NCI-H187 (cell line): Measurements from ENCODE around the gene RAD51B.
"Not testable (repeated sequence)": the region's sequence is repeated elsewhere in the genome, so short reads cannot be mapped to it uniquely, and the experiment has no call there.

Experiments used
- DNase-seq, 2 experiments: peaks; one replicate each; lab custom pipeline; 2025; lab: John Stamatoyannopoulos, UW

The RAD51B gene

DNA sequence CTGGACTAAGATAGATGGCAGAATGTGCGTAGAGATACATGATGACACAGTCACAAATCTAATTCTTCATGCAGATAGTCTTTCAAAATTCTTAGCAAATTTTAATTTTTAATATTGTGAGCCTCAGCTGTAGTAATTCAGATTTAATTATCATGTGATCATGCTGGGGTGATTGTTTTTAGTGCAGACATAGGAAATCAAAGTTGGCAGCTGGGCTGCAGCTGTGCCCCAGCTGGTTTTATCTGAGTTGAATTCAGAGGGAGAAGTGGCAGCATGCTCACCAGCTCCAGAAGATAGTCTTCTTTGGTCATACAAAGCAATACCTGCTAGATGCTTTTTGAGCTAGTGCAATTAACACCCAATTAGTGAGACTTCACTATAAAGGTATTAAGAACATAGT lies 292.9 kb downstream of the RAD51B start:
- DNase-seq = no peak

GRCh38 chr14:68113343-68113930 lies 293.9 kb downstream of the RAD51B start:
- no peak for DNase-seq

DNA sequence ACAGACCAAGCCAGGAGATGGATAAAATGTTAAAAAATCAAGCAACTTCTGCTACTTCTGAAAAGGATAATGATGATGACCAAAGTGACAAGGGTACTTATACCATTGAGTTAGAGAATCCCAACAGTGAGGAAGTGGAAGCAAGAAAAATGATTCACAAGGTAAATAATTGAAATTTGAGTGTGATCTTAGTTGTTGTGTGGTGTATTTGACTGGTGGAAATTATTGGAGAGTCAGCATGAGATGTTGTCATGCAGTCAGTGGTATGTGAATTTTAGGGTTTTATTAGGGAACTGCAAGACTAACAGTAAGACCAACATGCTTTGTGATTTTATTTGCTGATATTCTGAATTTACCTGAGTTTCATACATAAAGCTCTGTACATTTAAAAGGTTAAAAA lies 296.4 kb downstream of the RAD51B start:
- not testable (repeated sequence) for DNase-seq

- no peak for DNase-seq
Measured at GRCh38 chr14:68122651-68123050, 303.1 kb downstream of the RAD51B start.

DNA sequence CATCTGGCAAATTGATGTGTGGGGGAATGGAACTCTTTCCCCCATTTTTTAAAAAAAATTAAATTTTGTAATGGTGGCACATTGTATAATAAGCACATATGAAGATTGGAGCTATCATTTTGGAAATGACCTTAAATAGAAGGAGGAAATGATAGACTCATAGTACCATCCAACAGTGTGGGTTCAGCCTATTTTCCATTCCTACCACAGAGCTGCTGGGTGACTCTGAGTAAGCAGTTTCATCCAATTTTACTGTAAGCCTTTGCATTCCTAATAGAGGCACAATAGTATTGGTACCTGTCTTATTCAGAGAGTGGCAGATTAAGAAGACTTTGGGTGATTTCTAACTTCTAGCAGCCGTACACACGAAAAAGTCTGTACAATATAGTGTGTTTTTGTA lies 304.5 kb downstream of the RAD51B start:
- no peak for DNase-seq

DNA sequence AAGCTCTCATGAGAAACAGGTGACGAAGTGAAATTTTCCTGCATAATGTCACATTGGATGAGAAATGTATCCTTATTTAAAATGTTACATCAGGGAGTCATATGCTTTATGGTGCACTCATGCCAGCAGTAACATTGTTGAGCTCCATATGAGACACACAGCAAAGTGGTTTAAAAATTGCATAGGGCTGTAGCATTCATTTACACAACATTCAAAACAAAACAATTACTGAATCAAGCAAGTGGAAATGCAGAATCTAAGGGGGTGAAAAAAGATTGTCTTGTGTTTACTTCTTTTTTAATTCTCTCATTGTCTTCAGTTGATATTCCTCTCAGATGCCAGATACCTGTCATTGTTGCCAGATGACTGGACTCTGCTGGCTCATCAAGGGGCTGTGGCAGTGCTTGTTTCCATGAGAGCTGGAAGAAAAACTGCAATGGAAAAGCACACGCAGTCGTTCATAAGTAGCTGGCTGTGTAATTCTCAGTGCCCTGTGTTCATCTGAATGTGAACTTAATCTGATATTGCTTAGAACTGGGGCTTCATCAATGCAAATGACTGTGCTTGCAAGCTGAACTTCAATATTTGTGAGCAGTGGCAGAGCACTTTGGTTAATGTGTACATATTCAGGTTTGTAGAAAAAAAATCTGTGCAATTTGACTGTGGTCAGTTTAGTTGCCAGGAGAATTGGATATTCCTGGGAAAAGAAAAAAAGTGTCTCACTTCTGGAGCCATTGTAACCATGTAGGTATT lies 305.6 kb downstream of the RAD51B start:
- no peak for DNase-seq

DNA sequence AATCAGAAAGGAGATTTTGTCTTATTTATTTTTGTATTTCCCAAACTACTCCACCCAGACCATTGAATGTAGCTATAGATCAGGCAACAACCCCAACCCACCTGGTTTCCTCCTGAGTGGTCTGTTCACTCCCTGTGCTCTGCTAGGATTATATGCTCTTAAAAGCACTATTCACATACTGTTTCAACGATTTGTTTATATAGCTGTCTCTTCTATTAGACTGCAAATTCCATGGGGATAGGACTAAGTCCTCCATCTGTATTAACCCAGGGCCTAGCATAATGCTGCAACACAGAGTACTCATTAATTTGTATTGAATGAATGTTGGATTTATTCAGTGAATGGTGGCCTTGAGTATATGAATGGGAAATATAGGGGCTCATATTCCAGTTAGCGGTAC lies 307.6 kb downstream of the RAD51B start:
- DNase-seq = no peak

GRCh38 chr14:68131907-68132306 lies 312.3 kb downstream of the RAD51B start:
- DNase-seq = no peak

GRCh38 chr14:68132563-68133121 lies 313.1 kb downstream of the RAD51B start:
- DNase-seq = no peak

GRCh38 chr14:68133856-68134255 lies 314.3 kb downstream of the RAD51B start:
- no peak for DNase-seq

- DNase-seq = no peak
Measured at GRCh38 chr14:68135028-68135427, 315.4 kb downstream of the RAD51B start.

DNA sequence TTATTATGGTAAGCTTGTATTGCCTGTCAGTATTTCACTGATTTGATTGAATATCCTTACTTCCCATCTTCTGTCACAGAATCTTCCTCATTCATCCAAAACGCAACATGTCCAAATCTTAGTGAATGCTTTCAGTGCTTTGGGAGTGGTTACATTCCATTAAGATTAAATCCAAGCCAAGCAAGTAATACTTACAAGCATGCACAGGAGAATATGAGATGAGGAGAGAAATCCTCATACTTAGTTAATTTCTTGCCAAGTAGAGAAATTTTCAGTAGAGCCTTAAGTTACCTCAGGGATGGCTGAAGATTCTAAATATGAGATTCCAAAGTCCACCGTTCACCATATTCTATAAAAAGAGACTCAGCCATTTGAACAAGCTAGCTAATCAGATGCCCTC lies 316.0 kb downstream of the RAD51B start:
- DNase-seq = no peak

GRCh38 chr14:68137704-68138619 lies 318.4 kb downstream of the RAD51B start:
- peak in 1 of 2 experiments; percentile 60 for DNase-seq

GRCh38 chr14:68139431-68140075 lies 320.0 kb downstream of the RAD51B start:
- DNase-seq = no peak

DNA sequence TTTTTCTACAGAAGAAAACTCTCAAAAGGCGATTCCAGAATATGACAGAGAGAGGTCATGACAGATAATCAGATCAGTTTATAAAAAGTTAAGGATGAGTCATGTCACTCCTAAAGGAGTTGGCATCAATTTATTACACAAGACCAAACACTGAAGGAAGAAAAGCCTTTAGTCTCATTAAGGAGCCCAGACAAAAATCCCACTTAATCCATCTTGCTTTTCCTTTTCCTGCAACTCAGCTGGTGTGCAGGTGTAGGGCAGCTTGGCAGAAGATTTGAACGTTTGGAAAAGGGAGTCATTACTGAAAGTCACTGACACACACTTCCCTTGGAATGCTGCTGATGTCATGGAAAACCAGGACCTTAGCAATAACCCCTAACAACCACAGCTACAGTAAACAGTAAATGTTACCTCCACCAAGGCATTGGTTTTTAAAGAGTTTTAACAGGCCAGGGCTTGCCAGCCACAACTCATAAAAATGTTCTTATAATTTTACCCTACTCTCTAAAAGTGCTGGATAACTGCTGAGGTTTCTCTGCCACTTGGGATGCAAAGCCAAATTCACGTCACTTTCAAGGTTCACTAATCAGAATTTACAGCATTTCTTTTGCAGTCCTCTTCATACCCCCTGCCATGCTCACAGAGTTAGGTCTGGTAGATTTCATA lies 320.6 kb downstream of the RAD51B start:
- peak; percentile 56 to 62 for DNase-seq

GRCh38 chr14:68140806-68141205 lies 321.2 kb downstream of the RAD51B start:
- DNase-seq = no peak

DNA sequence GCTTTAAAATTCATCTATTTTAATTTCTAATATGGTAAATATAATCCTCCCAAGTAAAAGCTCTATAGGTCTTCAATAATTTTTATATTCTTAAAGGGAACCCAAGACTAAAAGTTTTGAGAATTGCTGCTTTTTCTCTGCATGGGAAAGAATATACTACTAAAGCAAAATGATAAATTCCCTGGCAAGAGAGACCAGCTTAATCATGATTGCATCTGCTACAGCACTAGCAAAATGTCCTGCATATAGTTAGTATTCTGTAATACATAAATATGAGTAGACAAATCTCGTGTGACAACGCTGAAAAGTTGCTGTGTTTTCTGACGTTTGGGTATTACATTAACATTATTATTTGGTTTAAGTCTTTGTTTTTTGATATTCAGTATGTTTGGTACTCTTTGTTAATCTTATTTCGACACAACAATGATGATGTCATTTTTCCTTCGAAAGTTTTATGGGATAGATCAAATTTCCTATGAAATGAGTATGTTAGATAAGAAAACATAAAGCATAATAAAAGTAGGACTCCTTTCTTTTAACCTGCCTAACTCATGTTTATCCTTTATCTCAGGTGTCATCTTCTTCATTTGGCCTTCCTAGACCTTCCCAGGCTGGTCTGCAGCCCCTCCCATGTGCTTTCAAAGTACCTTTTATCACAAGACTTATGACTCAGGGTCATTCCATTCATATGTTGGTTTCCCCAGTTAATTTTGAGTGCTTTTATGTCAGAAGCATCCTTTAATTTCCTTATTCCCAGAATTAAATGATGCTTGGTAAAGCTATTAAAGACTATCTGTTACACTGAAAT lies 321.9 kb downstream of the RAD51B start:
- DNase-seq = no peak

DNA sequence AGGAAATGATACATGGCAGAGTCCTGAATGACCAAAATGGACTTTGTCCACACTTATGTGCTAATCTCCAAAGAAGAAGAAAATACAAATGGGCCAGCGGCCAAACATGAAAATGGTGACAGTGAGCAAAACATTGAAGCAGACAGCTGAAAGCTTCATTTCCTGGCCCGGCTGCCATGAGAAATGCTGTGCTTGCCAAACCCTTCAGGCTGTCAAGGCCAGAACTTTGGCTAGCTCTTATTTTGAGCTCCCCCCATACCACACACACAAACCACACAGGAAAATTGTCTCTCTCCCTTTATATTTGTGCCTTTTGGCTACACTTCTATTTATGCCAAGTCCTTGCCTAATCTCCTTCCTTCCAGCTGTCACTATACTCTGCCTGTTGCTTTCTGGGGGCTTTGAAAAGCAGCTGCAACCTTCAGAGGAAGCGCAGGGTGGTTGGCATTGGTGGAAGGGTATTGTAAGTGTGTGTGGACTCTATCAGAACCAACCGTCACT lies 323.8 kb downstream of the RAD51B start:
- DNase-seq = no peak

GRCh38 chr14:68144051-68144681 lies 324.6 kb downstream of the RAD51B start:
- no peak for DNase-seq

GRCh38 chr14:68145036-68145435 lies 325.5 kb downstream of the RAD51B start:
- no peak for DNase-seq
